ENCODE measurements around the gene TANC1. TPM values are rescaled to one million over a fixed set of nuclear protein-coding genes. Genes with fewer than 3 reads are reported as not detected.

Gene TANC1
- total RNA-seq (2022; extraction: Qiagen RNA extraction; ENCODE audit: low read depth) = 5.4 to 9.4 TPM (median 9.3 TPM) in 5 replicates

GRCh38 chr2:158968396-158969161, at the start of gene TANC1:
Gene TANC1, plus strand, starts transcription at chr2:158968640. Its CDS starts 97,271 bp downstream, at chr2:159065911.

Other genes starting within 250 kb of the TANC1 start
- gene DAPL1, start 173.3 kb upstream of the TANC1 start, total RNA-seq (2022; extraction: Qiagen RNA extraction; ENCODE audit: low read depth) = not detected in 5 replicates